ENCODE measurements around the gene GPR183.

DNA sequence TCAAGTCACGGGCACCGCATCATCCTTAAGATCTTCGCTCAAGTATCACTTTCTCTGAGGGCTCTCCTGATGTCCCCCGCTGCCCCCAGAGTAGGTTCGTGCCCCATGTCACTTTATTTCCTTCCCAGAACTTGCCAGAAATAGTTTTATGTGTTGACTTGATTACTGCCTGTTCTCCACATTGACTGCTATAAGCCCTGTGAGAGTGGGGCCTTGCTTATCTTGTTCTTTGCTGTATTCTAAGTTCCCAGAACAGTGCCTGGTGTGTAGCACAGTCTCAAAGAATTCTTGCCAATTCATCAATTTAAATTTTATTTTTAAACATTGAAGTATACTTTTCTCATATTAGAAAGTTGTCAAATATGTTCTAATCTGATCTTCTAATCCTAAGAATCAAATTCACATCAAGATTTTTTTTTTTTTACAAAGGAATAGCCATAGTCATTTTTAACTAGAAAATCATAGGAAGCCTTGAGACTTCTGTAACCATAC lies 32.1 kb upstream of the GPR183 start:
- no peak for TF ChIP-seq CTCF (IDR thresholded peaks at IDR 0.05)
- TF ChIP-seq POLR2A (IDR thresholded peaks at IDR 0.05), result no peak

Data from transverse colon (tissue), 3 donors.